ENCODE measurements around the gene HSD17B1. TPM values are rescaled to one million over a fixed set of nuclear protein-coding genes. Genes with fewer than 3 reads are reported as not detected.

Gene HSD17B1
- total and polyA plus RNA-seq, 2 of the 4 experiments (the other 2 are of a cell fraction) = 0.72 to 1.4 TPM

GRCh38 chr17:42509409-42509808 lies 43.3 kb upstream of the HSD17B1 start:
- Histone ChIP-seq H3K23ac (ENCODE audit: low read depth, low read length) (no peak overlapping the region), H3K4me1 (ENCODE audit: control insufficient read depth, insufficient read depth, low read length) (peaks cover 22% of the 10 kb centered on the region), H3K9me3 (ENCODE audit: control insufficient read depth, insufficient read depth, low read length) (no peaks in the 10 kb centered on the region), H2AK9ac (replicated peaks; ENCODE audit: low read depth, low read length, poor library complexity) (no peak overlapping the region), H3K36me3 (ENCODE audit: control insufficient read depth, insufficient read depth, low read length) (peaks cover 24% of the 10 kb centered on the region), H3K4me3 (ENCODE audit: insufficient read depth, low read depth, low read length) (no peak overlapping the region), H3K9me1 (ENCODE audit: insufficient read depth, low read length) (peaks cover 20% of the 10 kb centered on the region), H4K20me1 (ENCODE audit: insufficient read depth, low read length) (no peaks in the 10 kb centered on the region), H4K8ac (ENCODE audit: low read depth in 2 of 2, low read length in 2 of 2) (no peak overlapping the region), H3K4ac (ENCODE audit: low read depth, low read length) (no peak overlapping the region), H3K4me2 (ENCODE audit: low read depth, low read length) (no peak overlapping the region), H3K9ac (ENCODE audit: low read depth, low read length) (no peak overlapping the region), H3K27ac (ENCODE audit: insufficient read depth, low read length) (no peak overlapping the region), H3K18ac (ENCODE audit: low read depth, low read length) (no peak overlapping the region), H2BK120ac (ENCODE audit: low read depth, low read length) (no peak overlapping the region), H3K14ac (replicated peaks; ENCODE audit: low read depth, low read length) (no peak overlapping the region), H2BK15ac (ENCODE audit: low read depth, low read length) (no peak overlapping the region), H3K79me1 (ENCODE audit: low read depth in 1 of 2, low read length in 2 of 2) (peaks cover 0 to 12% of the 10 kb centered on the region in 2 experiments; a peak in 1 of 4 replicates), H2BK5ac (ENCODE audit: low read depth, low read length, poor library complexity, severe bottlenecking) (no peak overlapping the region), H2AFZ (replicated peaks; ENCODE audit: low read length, poor library complexity) (no peak overlapping the region), H4K91ac (ENCODE audit: insufficient read depth, low read depth, low read length) (no peak overlapping the region), H2AK5ac (ENCODE audit: low read depth, low read length) (no peak overlapping the region), H2BK20ac (ENCODE audit: low read depth, low read length) (no peak overlapping the region), H3K27me3 (ENCODE audit: control insufficient read depth, insufficient read depth, low read length) (no peaks in the 10 kb centered on the region), H4K5ac (ENCODE audit: low read depth, low read length) (no peak overlapping the region), H3K56ac (ENCODE audit: extremely low read depth, insufficient read depth, low read length) (no peak overlapping the region)
- no peak for ATAC-seq (ENCODE audit: low read depth)
- dilution Hi-C loops (cut with HindIII; ENCODE audit: low sequenced_read_pairs, unreplicated experiment) = no loop called here
- no TSS peak for BruUV-seq (replicated peaks)
- 100% methylated on average over 2 of the region's 5 CpGs; no CpG with 5 or more reads in 1 of the 2 experiments for WGBS, 2 experiments (ENCODE audit: extremely low coverage in 2 of 2, insufficient read length in 1 of 2)
- CTCF ChIA-PET = interaction anchor here (0.9 kb wide), 1 partner anchor 100 kb away, joined by 3 read pairs; no protein-coding TSS in a partner anchor
- DNase-seq = no peak
- intact Hi-C loops (cut with micrococcal nuclease) = no loop called here
- in situ Hi-C loops (cut with MboI; ENCODE audit: low sequenced_read_pairs) = no loop called here
- TF ChIP-seq ELK1 (IDR thresholded peaks at IDR 0.05; ENCODE audit: borderline replicate concordance, low read depth, low read length) = no peak
- TF ChIP-seq RFX5 (IDR thresholded peaks at IDR 0.05; ENCODE audit: low read depth, low read length) = no peak
- no peak for TF ChIP-seq NFE2L2 (IDR thresholded peaks at IDR 0.05; ENCODE audit: low read depth, low read length)
- TF ChIP-seq MAFK (IDR thresholded peaks at IDR 0.05; ENCODE audit: low read depth, low read length) = no peak
- TF ChIP-seq MAZ (IDR thresholded peaks at IDR 0.05; ENCODE audit: borderline replicate concordance, low read depth, low read length) = no peak
- no peak for TF ChIP-seq USF2 (IDR thresholded peaks at IDR 0.05; ENCODE audit: low read depth, low read length)
- TF ChIP-seq CHD1 (IDR thresholded peaks at IDR 0.05; ENCODE audit: low read depth, low read length) = no peak
- TF ChIP-seq BHLHE40 (IDR thresholded peaks at IDR 0.05; ENCODE audit: low read depth, low read length) = no peak
- no peak for TF ChIP-seq RAD21 (IDR thresholded peaks at IDR 0.05; ENCODE audit: low read length)
- no peak for TF ChIP-seq CEBPB (IDR thresholded peaks at IDR 0.05; ENCODE audit: low read depth, low read length)
- no peak for TF ChIP-seq FOS (IDR thresholded peaks at IDR 0.05; ENCODE audit: low read depth, low read length)
- TF ChIP-seq RCOR1 (IDR thresholded peaks at IDR 0.05; ENCODE audit: insufficient replicate concordance, low read length) = no peak
- no peak for TF ChIP-seq SMC3 (IDR thresholded peaks at IDR 0.05; ENCODE audit: low read depth, low read length)
- POLR2A ChIA-PET (ENCODE audit: unreplicated experiment) = no interaction called here

Measured in IMR-90 (cell line).